Ureter (tissue), 1 donor: ENCODE measurements around the gene EBNA1BP2. TPM values are rescaled to one million over a fixed set of nuclear protein-coding genes. Genes with fewer than 3 reads are reported as not detected.
"Not testable (repeated sequence)": the region's sequence is repeated elsewhere in the genome, so short reads cannot be mapped to it uniquely, and the experiment has no call there.

ENCODE experiments used
- DNase-seq: peaks from one replicate; pipeline ENCODE4 v3.0.0-alpha.2; 2020; ENCODE audit warnings: low spot score
- total RNA-seq: library from RNA; stranded (reverse); gene quantifications from one replicate; pipeline ENCODE4 v1.2.4, GENCODE V29; 2023
- donor health status: DM: yes; HTN: yes; CAD: no.

Gene EBNA1BP2
- total RNA-seq, 1 donor from 2014 or later: 63.0 TPM

- peak; percentile 88 for DNase-seq
These were observed 460 bp upstream of the EBNA1BP2 start for GRCh38 chr1:43172527-43172972.

DNA sequence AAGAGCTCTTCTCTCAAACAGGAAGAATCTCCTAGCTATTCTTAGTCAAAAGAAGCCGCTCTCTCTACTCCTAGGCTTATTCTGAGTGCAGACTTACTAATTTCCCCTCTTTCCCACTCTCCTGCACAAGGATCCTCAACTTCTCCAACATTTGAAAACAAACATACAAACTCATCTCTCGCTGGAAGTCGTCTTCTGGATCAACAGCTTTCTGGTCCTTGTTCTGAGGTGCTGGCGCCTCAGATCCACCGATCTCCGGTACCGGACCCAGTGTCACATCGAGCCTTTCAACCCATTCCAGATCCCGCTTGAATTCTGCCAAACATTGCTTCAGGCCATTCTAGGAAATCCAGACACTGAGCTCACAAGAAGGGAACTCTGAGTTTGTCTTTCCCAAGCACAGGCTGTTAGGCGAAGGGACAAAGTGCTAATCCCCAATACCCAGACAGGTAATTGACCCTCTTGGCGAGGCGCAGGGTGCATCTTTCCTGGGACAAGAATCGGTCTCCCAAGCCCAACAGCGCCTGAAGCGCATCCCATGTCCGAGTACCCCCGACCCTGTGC is 696 bp downstream of the EBNA1BP2 start:
- no peak for DNase-seq

DNA sequence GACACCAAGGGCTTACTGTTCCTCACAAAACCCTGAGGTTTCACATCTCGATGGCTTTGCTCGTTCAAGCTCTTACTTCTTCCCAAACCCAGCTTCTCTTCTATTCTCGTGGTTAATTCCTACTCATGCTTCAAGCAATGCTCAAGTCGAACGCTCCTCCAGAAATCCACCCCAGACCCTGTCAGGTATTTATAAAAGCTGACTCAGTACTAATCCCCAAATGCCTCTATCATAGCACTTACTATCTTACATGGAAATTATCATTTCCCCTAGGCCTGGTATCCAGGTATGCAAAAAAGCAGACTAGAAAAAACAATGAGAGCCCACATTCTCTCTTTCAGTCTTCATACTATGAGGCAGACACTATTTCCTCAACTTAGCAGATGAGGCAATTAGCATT is 6.3 kb downstream of the EBNA1BP2 start:
- DNase-seq: no peak

DNA sequence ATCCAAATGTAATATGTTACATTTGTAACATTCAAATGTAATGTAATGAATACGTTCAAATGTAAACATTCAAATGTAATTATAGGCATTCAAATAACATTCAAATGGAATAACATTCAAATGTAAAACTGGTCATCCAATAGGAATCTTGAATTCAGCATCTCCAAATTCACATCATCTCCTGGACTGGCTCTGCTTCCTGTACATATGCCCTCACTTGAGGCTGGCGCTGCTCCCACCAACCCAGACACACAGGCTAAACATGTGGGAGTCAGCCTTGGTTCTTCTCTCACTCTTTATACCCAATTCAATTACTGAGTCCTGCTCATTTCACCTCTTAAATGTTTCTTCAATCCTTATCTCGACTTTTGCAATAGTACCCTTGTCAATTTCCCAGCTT is 6.9 kb downstream of the EBNA1BP2 start:
- no peak for DNase-seq

GRCh38 chr1:43156026-43156425 is 16.1 kb downstream of the EBNA1BP2 start:
- no peak for DNase-seq

DNA sequence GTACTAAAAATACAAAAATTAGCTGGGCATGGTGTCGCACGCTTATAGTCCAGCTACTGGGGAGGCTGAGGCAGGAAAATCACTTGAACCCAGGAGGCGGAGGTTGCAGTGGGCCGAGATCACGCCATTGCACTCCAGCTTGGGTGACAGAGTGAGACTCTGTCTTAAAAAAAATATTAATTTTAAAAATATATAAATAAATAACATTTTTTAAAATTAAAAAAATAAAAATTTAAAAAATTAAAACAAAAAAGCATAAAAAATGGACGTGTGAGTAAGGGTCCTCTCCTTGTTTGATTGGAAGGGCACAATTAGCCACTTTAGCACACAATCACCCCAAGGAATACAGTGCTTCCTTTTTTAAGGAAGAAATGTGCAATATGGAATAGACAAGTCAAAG is 18.6 kb downstream of the EBNA1BP2 start:
- DNase-seq: no peak

GRCh38 chr1:43152866-43153265 is 19.2 kb downstream of the EBNA1BP2 start:
- DNase-seq: peak; percentile 54

- DNase-seq: no peak
These were observed 22.2 kb downstream of the EBNA1BP2 start for GRCh38 chr1:43149889-43150288.

GRCh38 chr1:43147625-43148327 is 24.3 kb downstream of the EBNA1BP2 start:
- DNase-seq: peak; percentile 70

DNA sequence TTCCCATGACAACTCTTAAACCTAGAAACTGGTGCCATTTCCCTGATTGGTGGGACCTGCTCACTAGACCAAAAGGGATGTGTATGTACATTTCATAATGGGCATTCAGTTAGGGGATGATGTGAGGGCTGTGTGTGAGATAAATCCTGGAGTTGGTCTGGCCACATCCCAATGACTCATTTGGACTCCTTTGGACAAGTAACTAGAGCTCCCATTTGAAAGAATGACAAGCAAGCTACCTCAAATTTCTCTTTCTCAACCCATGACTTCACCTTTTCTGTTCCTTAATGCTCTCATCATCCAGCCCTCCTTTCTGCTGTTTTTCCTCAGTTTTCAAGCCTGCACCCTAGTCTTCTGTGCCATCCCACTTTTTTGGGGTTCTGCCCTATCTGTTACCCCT is 27.9 kb downstream of the EBNA1BP2 start:
- no peak for DNase-seq

GRCh38 chr1:43143441-43143888 is 28.6 kb downstream of the EBNA1BP2 start:
- no peak for DNase-seq

- no peak for DNase-seq
These were observed 31.5 kb downstream of the EBNA1BP2 start for GRCh38 chr1:43140583-43140982.

DNA sequence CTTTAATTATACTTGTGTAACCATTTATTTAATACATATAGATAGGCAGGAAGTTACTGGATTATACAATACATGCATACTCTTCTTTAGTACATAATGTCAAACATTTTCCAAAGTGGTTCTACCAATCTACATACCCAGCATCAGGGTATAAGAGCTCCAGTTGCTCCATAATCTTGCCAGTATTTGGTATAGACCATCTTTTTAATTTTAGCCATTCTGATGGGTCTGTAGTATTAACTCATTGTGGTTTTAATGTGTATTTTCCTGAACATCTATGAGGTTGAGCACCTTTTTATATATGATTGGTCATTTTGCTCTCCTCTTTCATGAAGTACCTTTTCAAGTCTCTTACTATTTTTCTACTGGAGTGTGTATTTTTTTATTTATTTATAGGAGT is 32.1 kb downstream of the EBNA1BP2 start:
- no peak for DNase-seq

DNA sequence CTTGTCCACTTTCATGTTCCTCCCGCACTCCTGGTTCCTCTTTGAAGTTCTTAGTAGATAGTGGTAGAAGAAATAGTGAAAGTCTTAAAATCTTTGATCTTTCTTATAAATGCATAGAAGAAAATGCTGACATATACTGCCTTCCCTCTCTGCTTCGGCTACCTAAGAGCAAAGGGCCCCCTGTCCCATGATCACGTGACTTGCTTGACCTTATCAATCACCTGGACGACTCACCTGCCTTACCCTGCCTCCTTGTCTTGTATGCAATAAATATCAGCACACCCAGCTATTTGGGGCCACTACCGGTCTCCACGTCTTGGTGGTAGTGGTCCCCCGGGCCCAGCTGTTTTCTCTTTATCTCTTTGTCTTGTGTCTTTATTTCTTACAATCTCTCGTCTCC is 32.8 kb downstream of the EBNA1BP2 start:
- not testable (repeated sequence) for DNase-seq

DNA sequence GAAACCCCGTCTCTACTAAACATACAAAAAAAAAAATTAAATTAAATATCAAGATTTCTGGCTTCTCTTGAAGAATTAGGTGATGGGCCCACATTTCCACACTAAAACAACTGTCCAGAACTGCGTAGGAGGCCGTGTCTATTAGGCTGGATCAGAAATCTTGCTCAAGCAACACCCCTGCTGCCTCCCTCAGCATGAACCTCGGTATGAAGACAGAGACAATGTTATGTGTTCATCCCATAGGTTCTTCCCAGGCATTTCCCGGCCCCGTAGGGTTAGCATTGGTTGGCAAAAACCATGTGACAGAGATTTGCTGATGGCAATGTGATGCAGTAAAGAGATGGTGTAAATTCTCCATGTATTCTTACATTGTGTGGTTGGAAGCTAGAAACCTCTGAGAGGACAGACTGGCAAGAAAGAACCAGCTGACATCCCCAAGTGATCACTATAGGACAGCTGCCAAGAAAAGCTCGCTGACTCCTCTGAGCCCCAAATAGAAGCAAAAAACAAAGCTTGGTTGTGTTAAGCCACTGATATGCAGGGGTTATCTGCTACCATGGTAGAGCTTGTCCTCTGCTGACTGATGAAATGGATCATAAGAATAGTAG is 34.5 kb downstream of the EBNA1BP2 start:
- DNase-seq: no peak

DNA sequence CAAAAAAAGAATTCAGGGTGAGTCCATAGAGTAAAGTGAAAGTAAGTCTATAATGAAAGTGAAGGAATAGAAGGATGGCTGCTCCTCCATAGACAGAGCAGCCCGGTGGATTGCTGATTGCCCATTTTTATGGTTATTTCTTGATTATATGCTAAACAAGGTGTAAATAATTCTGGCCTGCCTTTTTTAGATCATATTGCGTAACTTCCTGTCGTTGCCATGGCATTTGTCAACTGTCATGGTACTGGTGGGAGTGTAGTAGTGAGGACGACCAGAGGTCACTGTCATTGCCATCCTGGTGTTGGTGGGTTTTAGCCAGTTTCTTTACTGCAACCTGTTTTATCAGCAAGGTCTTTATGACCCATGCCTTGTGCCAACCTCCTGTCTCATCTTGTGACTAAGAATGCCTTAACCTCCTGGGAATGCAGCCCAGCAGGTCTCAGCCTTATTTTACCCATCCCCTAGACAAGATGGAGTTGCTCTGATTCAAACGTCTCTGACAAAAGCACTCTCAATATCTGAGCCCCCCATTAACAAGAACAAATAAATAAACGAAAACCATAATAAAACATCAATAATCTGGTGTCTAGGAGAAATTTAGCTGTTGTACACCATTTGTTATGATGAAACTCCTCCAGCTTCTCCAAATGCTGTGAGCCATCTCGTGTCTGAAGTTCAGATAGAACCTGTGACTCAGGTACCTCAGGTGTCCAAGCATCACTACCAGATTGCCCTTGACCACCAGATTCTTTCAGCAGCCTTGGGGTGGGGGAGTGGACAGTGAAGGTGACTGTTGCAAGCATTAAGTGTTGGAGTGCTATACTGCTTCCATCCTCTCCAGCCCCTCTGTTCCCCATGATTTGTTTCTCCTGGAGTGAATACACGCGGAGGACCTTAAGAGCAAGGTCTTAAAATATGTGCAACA is 36.0 kb downstream of the EBNA1BP2 start:
- DNase-seq: no peak

- no peak for DNase-seq
These were observed 37.5 kb downstream of the EBNA1BP2 start for GRCh38 chr1:43134640-43135039.

DNA sequence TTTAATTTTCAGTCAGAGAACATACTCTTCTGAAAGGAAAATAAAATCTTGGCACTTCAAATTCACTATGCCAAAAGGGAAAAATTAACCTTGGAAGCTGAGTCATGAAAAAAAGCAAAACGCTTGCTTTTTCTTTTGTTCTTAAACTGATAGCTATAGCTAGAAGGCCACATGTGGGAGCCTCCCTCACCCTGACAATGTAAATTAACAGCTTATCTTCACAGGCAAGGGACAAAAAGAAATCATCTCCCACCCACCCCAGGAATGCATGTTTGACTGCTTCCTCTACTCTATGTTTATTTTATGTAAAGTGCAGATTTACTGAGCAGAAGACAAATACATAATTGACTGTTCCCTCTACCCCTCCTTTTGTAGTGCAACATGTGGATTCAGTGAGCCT is 38.0 kb downstream of the EBNA1BP2 start:
- no peak for DNase-seq

GRCh38 chr1:43129426-43129825 is 42.7 kb downstream of the EBNA1BP2 start:
- DNase-seq: no peak

DNA sequence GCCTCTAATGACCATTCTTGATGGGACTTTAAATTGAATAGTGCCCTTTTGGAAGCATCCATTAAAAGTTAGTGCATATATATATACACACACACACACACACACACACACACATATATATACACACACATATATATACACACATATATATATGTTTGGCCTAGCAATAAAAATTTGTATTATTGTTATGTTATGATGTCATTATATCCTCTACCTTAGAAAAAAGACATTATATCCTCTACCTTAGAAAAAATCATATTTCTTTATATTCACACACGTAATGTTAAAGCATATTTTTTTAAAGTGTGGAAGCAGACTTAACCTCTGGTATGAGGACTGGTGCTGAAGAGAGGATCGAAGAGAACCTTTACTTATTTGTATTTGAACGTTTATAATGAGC is 43.3 kb downstream of the EBNA1BP2 start:
- no peak for DNase-seq

GRCh38 chr1:43123031-43123430 is 49.1 kb downstream of the EBNA1BP2 start:
- DNase-seq: no peak

DNA sequence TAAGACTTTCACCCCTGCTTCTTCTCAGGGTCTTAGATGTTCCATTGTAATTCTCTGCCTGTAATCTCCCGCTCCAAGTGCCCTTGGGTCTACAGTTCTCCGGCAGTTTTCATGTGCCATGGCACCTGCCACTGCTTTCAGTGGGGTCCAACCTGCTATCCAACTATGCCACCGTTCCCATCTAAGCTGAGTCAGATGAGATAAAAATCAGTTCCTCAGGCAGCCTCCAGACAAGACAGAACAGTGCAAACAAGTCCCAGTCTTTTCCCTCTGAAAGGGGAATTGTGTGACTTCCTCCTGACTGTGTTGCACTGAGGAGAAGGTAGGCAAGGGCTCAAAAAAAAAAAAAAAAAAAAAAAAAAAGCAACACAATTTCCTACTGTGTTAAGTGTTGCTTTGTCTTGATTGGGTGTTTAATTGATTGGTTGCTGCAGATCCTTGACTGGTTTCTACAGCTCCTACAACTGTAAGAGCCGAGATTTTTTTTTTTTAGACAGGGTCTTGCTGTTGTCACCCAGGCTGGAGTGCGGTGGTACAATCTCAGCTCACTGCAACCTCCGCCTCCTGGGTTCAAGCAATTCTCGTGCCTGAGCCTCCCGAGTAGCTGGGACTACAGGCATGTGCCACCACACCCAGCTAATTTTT is 50.7 kb downstream of the EBNA1BP2 start:
- no peak for DNase-seq
